Astrocyte of the cerebellum (primary cell): ENCODE results near the gene LCE3B.
"Not testable (repeated sequence)": the region's sequence is repeated elsewhere in the genome, so short reads cannot be mapped to it uniquely, and the experiment has no call there.

Source experiments
- DNase-seq: peaks from one replicate; pipeline ENCODE4 v3.0.0-alpha.2; 2011; ENCODE audit warnings: low read depth
- H3K4me3 ChIP-seq: 2 replicates; pipeline ENCODE4 v1.5.1; 2011; ENCODE audit warnings: mild to moderate bottlenecking, low read depth, low read length, moderate library complexity
- in situ Hi-C: cut with HindIII; loops from 2 replicates; pipeline ENCODE4 v1.10.0; 2017; ENCODE audit warnings: low sequenced_read_pairs
- TF ChIP-seq, protein P1 (sequence below): IDR thresholded peaks from 2 replicates; pipeline ENCODE4 v1.5.1; 2012; ENCODE audit warnings: low read length, low read depth, moderate library complexity, mild to moderate bottlenecking; ENCODE audit errors: missing control alignments

LCE3B gene, protein sequence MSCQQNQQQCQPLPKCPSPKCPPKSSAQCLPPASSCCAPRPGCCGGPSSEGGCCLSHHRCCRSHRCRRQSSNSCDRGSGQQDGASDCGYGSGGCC

DNA sequence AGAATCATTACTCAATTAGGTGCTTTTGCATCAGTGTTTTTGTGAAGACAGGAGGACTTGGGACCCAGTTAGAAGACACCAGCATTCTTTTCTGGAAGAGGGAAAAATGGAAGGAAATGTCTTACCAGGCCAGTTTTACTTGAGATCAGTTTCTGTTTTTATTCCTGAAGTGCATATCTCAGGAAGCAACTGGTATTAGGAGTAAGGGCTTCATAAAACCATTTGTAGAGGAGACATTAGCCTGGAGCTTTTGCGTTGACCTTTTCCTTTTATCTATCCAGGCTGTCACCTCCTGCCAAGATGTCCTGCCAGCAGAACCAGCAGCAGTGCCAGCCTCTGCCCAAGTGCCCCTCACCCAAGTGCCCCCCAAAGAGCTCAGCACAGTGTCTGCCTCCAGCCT lies at the start of gene LCE3B:
Gene LCE3B (plus strand): TSS at position 301 of the 400 bp plus-strand sequence. CDS start 0 bp downstream, at position 301.
- H3K4me3 ChIP-seq, result no peak within 1 kb of the TSS
- no peak for DNase-seq
- in situ Hi-C loops, result no loop called here
- TF ChIP-seq, protein P1, sequence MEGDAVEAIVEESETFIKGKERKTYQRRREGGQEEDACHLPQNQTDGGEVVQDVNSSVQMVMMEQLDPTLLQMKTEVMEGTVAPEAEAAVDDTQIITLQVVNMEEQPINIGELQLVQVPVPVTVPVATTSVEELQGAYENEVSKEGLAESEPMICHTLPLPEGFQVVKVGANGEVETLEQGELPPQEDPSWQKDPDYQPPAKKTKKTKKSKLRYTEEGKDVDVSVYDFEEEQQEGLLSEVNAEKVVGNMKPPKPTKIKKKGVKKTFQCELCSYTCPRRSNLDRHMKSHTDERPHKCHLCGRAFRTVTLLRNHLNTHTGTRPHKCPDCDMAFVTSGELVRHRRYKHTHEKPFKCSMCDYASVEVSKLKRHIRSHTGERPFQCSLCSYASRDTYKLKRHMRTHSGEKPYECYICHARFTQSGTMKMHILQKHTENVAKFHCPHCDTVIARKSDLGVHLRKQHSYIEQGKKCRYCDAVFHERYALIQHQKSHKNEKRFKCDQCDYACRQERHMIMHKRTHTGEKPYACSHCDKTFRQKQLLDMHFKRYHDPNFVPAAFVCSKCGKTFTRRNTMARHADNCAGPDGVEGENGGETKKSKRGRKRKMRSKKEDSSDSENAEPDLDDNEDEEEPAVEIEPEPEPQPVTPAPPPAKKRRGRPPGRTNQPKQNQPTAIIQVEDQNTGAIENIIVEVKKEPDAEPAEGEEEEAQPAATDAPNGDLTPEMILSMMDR, result no peak

DNA sequence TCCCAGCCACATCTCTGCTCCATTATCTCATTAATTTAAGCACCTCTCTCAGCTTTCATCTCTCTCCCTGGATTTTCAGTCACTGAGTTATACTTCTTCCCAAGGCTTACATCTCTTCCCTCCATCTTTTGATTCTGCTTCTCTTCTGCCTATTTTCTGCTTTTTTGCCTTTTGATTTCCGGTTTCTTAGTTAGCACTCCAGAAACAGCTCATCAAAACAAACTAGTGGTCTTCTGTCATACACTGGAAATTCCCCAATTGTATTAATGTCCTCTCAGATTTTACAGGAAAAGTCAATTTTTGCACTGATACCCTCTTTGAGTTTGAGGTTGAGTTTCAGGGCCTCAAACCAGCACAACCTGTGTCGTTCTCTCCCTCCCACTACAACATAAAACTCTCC lies 48.5 kb upstream of the LCE3B start:
- no peak overlapping the region for H3K4me3 ChIP-seq
- in situ Hi-C loops, result no loop called here
- TF ChIP-seq, protein P1, result no peak
- DNase-seq, result no peak

DNA sequence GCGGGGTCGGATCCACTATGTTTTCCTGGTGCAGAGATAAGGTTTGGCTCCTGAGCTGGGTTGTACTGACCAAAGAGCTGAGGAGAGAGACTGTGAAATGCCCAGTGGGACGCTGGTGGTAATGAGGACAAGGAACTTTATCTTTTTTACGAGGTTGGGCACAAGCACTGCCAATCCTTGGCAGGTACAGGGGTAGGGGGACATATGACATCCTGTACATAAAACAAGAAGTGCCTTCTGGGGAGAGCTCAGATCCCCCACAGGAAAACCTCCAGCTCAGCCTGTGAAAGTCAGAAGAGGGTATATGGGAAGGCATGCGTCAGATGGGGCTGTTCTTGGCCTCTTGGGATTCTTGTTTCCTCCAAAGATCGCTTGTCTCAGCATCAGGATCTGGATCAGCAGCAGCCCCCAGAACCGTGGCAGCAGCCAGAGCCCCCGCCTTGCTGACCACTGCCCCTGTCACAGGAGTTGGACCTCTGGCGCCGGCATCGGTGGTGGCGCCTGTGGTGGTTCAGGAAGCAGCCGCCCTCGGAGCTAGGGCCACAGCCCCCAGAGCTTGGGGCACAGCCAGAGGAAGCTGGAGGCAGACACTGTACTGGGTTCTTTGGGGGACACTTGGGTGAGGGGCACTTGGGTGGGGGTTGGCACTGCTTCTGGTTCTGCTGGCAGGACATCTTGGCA lies 47.9 kb upstream of the LCE3B start:
- in situ Hi-C loops, result no loop called here
- TF ChIP-seq, protein P1, result no peak
- no peak for DNase-seq
- H3K4me3 ChIP-seq, result no peak overlapping the region

DNA sequence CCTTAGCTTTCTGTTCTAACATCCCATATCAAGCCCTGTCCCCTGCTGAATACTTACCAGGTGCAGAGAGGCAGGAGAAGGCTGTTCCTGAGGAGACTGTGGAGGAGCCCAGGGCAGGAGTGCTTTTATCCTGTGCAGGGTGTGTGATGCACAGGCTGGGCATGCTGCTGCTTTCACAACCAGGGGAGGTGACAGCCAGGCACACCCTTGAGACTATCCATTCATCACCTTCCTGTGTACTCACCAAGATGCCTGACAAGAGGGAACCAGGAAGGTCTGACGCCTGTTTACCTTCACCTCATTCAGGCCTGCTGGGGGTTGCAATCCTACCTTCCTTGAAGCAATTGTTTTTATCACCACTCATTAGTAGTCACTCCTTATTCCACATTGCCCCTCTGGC lies 46.9 kb upstream of the LCE3B start, which contains the start of gene LCE3E:
Gene LCE3E (minus strand): TSS at position 100 of the 400 bp plus-strand sequence. CDS start 572 bp downstream, outside the sequence.
- no peak within 1 kb of the TSS for H3K4me3 ChIP-seq
- TF ChIP-seq, protein P1, result no peak
- no peak for DNase-seq
- in situ Hi-C loops, result no loop called here

DNA sequence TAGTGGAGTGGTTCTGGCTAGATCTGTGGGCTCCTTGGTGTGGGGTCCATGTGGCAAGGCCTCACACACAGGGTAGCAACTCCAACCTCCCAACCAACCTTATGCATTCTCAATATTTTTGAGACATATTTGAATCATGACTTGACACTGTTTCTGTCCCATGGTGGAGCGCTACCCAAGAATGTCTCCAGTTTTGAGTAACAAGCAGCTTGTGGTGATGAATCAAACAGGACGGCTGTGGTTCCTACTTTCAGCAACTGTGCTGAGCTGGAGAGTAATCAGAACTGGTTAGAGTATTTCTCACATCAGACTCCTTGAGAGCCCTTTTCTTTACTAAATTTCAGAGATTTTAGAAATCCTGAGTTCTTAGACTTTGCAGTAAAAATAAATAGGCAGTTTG lies 36.4 kb upstream of the LCE3B start:
- no peak for DNase-seq
- no peak overlapping the region for H3K4me3 ChIP-seq
- TF ChIP-seq, protein P1, result no peak
- in situ Hi-C loops, result no loop called here

DNA sequence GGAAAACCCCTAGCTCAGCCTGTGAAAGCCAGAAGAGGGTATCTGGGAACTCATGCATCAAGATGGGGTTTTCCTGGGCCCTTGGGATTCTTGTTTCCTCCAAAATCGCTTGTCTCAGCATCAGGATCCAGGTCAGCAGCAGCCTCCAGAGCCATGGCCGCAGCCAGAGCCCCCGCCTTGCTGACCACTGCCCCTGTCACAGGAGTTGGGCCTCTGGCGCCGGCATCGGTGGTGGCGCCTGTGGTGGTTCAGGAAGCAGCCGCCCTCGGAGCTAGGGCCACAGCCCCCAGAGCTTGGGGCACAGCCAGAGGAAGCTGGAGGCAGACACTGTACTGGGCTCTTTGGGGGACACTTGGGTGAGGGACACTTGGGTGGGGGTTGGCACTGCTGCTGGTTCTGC lies 34.1 kb upstream of the LCE3B start:
- in situ Hi-C loops, DNase-seq, H3K4me3 ChIP-seq: not testable (repeated sequence)

DNA sequence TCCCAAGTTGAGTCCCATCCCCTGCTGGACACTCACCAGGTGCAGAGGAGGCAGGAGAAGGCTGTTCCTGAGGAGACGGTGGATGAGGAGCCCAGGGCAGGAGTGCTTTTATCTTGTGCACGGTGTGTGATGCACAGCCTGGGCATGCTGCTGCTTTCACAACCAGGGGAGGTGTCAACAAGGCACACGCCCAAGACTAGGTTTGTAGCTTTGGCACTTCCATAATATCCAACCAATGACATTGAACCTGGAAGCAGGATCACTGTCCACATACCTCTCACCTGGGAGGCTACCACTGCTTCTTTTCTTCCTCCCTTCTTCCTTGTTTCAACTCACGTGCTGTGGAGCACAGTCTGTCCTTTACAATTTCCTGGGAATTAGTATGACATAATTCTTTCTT lies 33.2 kb upstream of the LCE3B start, which contains the start of gene LCE3D:
Gene LCE3D (minus strand): TSS at position 84 of the 400 bp plus-strand sequence. CDS start 580 bp downstream, outside the sequence.
- DNase-seq, result no peak
- H3K4me3 ChIP-seq, result no peak within 1 kb of the TSS
- in situ Hi-C loops, result no loop called here
- TF ChIP-seq, protein P1, result no peak
